HCT116 (cell line): ENCODE measurements around the gene TTC12. TPM values are rescaled to one million over a fixed set of nuclear protein-coding genes. Genes with fewer than 3 reads are reported as not detected.

ENCODE experiments used
- ATAC-seq: fragments of 200-7000 bp; cut with Tn5 transposase; 2 replicates; pipeline ENCODE4 v1.9.1; 2020; ENCODE audit warnings: mild to moderate bottlenecking, moderate library complexity
- BruUV-seq: library from RNA; stranded (reverse); fragments of 400-500 nt; replicated peaks from 2 replicates; lab custom pipeline; 2021; lab: Mats Ljungman, UMichigan
- CTCF ChIA-PET: fragments of 300-600 bp; sonication (Branson Sonifier 250); formaldehyde crosslinking; loops from one replicate; lab custom pipeline; 2021; ENCODE audit warnings: antibody characterized with exemption; lab: Charles Lee
- POLR2A ChIA-PET: fragments of 300-600, 350-600 bp; sonication (Branson Sonifier 250); formaldehyde crosslinking; loops from one replicate; lab custom pipeline; 2021; ENCODE audit warnings: antibody characterized with exemption; lab: Charles Lee
- RAD21 ChIA-PET, 2 experiments: fragments of 300-600 bp; sonication (Branson Sonifier 250); formaldehyde crosslinking; loops; one replicate each; lab custom pipeline; 2023; ENCODE audit warnings: low total read pairs in 2 of 2; ENCODE audit not compliant: uncharacterized antibody in 2 of 2, unreplicated experiment in 2 of 2, low non-redundant PET in 1 of 2; lab: Charles Lee
- DNase-seq: peaks from one replicate; pipeline ENCODE4 v3.0.0-alpha.2; 2010; ENCODE audit warnings: low read depth, low spot score
- H2AFZ ChIP-seq: fragments of 200-600 bp; shearing (Covaris generic), sonication (generic); 2 replicates; pipeline ENCODE4 v1.6.1; 2017; ENCODE audit warnings: low read depth, mixed run types, mixed read lengths, antibody characterized with exemption, low read length; ENCODE audit not compliant: poor library complexity, severe bottlenecking
- H3K27ac ChIP-seq: 2 replicates; pipeline ENCODE4 v1.5.1; 2012; ENCODE audit warnings: low read depth, low read length
- H3K27me3 ChIP-seq: fragments of 200-600 bp; sonication (generic); 2 replicates; pipeline ENCODE4 v1.6.1; 2016; ENCODE audit warnings: mixed run types, low read length, mixed read lengths; ENCODE audit not compliant: insufficient read depth
- H3K36me3 ChIP-seq, 2 experiments: fragments of 200-500 bp in 1 of 2; fragments of 200-600 bp in 1 of 2; sonication (Bioruptor generic) in 1 of 2; sonication (generic) in 1 of 2; 2 replicates each; pipeline versions ENCODE4 v1.5.1 to v1.6.1; 2014 to 2016; ENCODE audit warnings: low read length in 2 of 2, inconsistent platforms in 1 of 2, mixed read lengths in 1 of 2, mixed run types in 1 of 2; ENCODE audit not compliant: insufficient read depth in 2 of 2, control insufficient read depth in 1 of 2
- H3K4me1 ChIP-seq, 2 experiments: fragments of 200-600 bp in 1 of 2; sonication (generic) in 1 of 2; 2 replicates each; pipeline versions ENCODE4 v1.5.1 to v1.6.1; 2012 to 2017; ENCODE audit warnings: low read length in 2 of 2, inconsistent platforms in 1 of 2, mild to moderate bottlenecking in 1 of 2, mixed read lengths in 1 of 2, mixed run types in 1 of 2, moderate library complexity in 1 of 2; ENCODE audit not compliant: insufficient read depth in 2 of 2, control insufficient read depth in 1 of 2
- H3K4me2 ChIP-seq: fragments of 200-600 bp; sonication (generic); 2 replicates; pipeline ENCODE4 v1.6.1; 2017; ENCODE audit warnings: mixed run types, low read length, mixed read lengths
- H3K4me3 ChIP-seq, 2 experiments: fragments of 200-600 bp in 1 of 2; sonication (generic) in 1 of 2; replicated peaks in 1 of 2; 2 replicates each; pipeline ENCODE4 v1.5.1; 2011 to 2016; ENCODE audit warnings: low read length in 2 of 2, control low read depth in 1 of 2, low read depth in 1 of 2, mild to moderate bottlenecking in 1 of 2, mixed read lengths in 1 of 2, mixed run types in 1 of 2
- H3K79me2 ChIP-seq: fragments of 200-600 bp; sonication (generic); 2 replicates; pipeline ENCODE4 v1.6.1; 2017; ENCODE audit warnings: mild to moderate bottlenecking, mixed run types, low read length, moderate library complexity, mixed read lengths; ENCODE audit not compliant: insufficient read depth
- H3K9ac ChIP-seq: fragments of 200-600 bp; sonication (generic); 2 replicates; pipeline ENCODE4 v1.6.1; 2016; ENCODE audit warnings: low read length, mixed read lengths
- H3K9me2 ChIP-seq: fragments of 200-600 bp; sonication (generic), shearing (Covaris generic); 2 replicates; pipeline ENCODE4 v1.6.1; 2017; ENCODE audit warnings: mixed run types, mild to moderate bottlenecking, moderate library complexity; ENCODE audit not compliant: insufficient read depth
- H3K9me3 ChIP-seq, 2 experiments: fragments of 200-500 bp in 1 of 2; fragments of 200-600 bp in 1 of 2; sonication (Bioruptor generic) in 1 of 2; sonication (generic) in 1 of 2; 2 replicates each; pipeline ENCODE4 v1.6.1; 2014 to 2017; ENCODE audit warnings: low read length in 2 of 2, mixed read lengths in 2 of 2, inconsistent platforms in 1 of 2, low read depth in 1 of 2, mild to moderate bottlenecking in 1 of 2, mixed run types in 1 of 2, moderate library complexity in 1 of 2; ENCODE audit not compliant: control insufficient read depth in 1 of 2, insufficient read depth in 1 of 2
- H4K20me1 ChIP-seq: fragments of 200-600 bp; sonication (generic), shearing (Covaris generic); 2 replicates; pipeline ENCODE4 v1.6.1; 2017; ENCODE audit warnings: mixed run types, mild to moderate bottlenecking, moderate library complexity; ENCODE audit not compliant: insufficient read depth
- CBX3 ChIP-seq: IDR thresholded peaks from 2 replicates; pipeline ENCODE4 v1.6.1; 2012; ENCODE audit warnings: low read depth
- EGR1 ChIP-seq: IDR thresholded peaks from 2 replicates; pipeline ENCODE4 v1.6.1; 2012; ENCODE audit warnings: low read depth
- ELF1 ChIP-seq: IDR thresholded peaks from 2 replicates; pipeline ENCODE4 v1.6.1; 2012; ENCODE audit warnings: low read depth, borderline replicate concordance
- EZH2 ChIP-seq: fragments of 200-600 bp; sonication (generic); IDR thresholded peaks from 2 replicates; pipeline ENCODE4 v1.6.1; 2017; ENCODE audit warnings: antibody characterized with exemption, mixed run types
- FOSL1 ChIP-seq: IDR thresholded peaks from 2 replicates; pipeline ENCODE4 v1.6.1; 2012; ENCODE audit warnings: low read depth
- POLR2AphosphoS5 ChIP-seq: IDR thresholded peaks from 2 replicates; pipeline ENCODE4 v1.6.1; 2011; ENCODE audit warnings: mild to moderate bottlenecking, low read depth, low read length, moderate library complexity
- RAD21 ChIP-seq: IDR thresholded peaks from 2 replicates; pipeline ENCODE4 v1.6.1; 2012; ENCODE audit warnings: low read depth, mild to moderate bottlenecking
- SIN3A ChIP-seq: IDR thresholded peaks from 2 replicates; pipeline ENCODE4 v1.6.1; 2012; ENCODE audit warnings: low read depth
- SRF ChIP-seq: IDR thresholded peaks from 2 replicates; pipeline ENCODE4 v1.6.1; 2012; ENCODE audit warnings: low read depth
- YY1 ChIP-seq: IDR thresholded peaks from 2 replicates; pipeline ENCODE4 v1.6.1; 2011; ENCODE audit warnings: low read length, low read depth, moderate library complexity, mild to moderate bottlenecking; ENCODE audit not compliant: insufficient replicate concordance; ENCODE audit errors: extremely low read depth
- ZNF274 ChIP-seq: fragments of 200-500 bp; sonication (Bioruptor generic); IDR thresholded peaks from 2 replicates; pipeline ENCODE4 v1.6.1; 2014; ENCODE audit warnings: mild to moderate bottlenecking, low read depth, low read length, inconsistent platforms
- intact Hi-C: fragments of 100-400 bp; cut with micrococcal nuclease; formaldehyde crosslinking; loops from 2 replicates; pipeline ENCODE4 v1.10.0; 2022
- total RNA-seq: library from RNA; stranded (reverse); gene quantifications from one replicate; pipeline ENCODE4 v1.2.1, GENCODE V29; 2021; ENCODE audit not compliant: unreplicated experiment
- TF ChIP-seq, protein P1 (sequence below): IDR thresholded peaks from 2 replicates; pipeline ENCODE4 v1.6.1; 2012

The TTC12 gene
- total RNA-seq, 1 experiment from 2014 or later, result 12.6 TPM

DNA sequence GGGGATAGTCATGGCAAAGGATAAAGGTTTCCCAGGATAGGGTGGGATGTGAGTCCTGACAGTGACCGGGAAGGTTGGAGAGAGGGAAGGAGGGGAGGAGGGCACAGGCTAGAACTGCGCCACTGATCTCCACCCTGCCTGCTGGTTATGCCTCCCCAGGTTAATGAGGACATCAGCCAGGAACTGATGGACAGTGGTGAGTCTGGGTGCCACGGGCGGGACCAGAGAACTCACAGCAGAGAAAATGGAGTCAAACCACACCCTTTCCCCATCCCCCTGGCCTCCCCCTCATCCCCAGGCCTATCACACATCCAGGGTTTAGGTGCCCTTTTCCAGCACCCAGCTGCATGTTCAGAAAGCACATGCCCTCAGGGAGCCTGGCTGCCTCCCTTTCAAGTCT, 83.4 kb downstream of the TTC12 start:
- no peak for DNase-seq
- no peak overlapping the region for H3K9ac ChIP-seq
- H3K4me1 ChIP-seq, result peaks cover 4 to 7% of the 10 kb centered on the region in 2 experiments; a peak in 2 of 4 replicates
- ChIA-PET POLR2A (no interaction called here), RAD21 (no interaction called here), CTCF (no interaction called here)
- H3K4me2 ChIP-seq, result no peak overlapping the region
- ATAC-seq, result no peak
- BruUV-seq, result no TSS peak
- TF ChIP-seq RAD21 (no peak), EZH2 (no peak), ELF1 (no peak), ZNF274 (no peak), CBX3 (no peak)
- no peaks in the 10 kb centered on the region for H3K79me2 ChIP-seq
- peaks cover 7% of the 10 kb centered on the region; the same call in 1 of the 2 replicates for H3K27me3 ChIP-seq
- no peaks in the 10 kb centered on the region for H3K9me2 ChIP-seq
- H3K9me3 ChIP-seq, result no peaks in the 10 kb centered on the region
- H3K4me3 ChIP-seq, result no peak overlapping the region
- H2AFZ ChIP-seq, result no peak overlapping the region
- no peaks in the 10 kb centered on the region for H4K20me1 ChIP-seq
- no peaks in the 10 kb centered on the region for H3K36me3 ChIP-seq
- no peak overlapping the region for H3K27ac ChIP-seq
- intact Hi-C loops, result no loop called here

DNA sequence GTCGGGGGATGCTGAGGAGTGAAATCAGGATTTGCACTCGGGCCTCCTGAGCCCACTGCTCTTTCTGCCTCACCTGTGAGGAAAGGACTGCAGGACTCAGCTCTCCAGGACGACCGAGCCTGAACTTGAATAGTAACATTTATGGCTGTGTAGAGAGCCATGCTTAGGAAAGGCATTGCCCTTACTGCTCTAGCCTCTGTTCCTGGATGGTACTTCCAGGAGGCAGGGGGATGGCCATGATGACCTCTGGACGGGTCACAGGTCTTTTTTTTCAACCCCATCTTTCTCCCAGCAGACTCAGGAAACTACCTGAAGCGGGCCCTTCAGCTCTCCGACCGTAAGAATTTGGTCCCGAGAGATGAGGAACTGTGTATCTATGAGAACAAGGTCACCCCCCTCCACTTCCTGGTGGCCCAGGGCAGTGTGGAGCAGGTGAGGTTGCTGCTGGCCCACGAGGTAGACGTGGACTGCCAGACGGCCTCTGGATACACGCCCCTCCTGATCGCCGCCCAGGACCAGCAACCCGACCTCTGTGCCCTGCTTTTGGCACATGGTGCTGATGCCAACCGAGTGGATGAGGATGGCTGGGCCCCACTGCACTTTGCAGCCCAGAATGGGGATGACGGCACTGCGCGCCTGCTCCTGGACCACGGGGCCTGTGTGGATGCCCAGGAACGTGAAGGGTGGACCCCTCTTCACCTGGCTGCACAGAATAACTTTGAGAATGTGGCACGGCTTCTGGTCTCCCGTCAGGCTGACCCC, 84.5 kb downstream of the TTC12 start:
- intact Hi-C loops, result no loop called here
- no peak overlapping the region for H3K4me2 ChIP-seq
- DNase-seq (no peak), ATAC-seq (no peak)
- no peaks in the 10 kb centered on the region for H3K36me3 ChIP-seq
- H4K20me1 ChIP-seq, result no peaks in the 10 kb centered on the region
- no peaks in the 10 kb centered on the region for H3K9me2 ChIP-seq
- H2AFZ ChIP-seq, result no peak overlapping the region
- no peak overlapping the region for H3K9ac ChIP-seq
- RAD21 ChIA-PET, result no interaction called here
- no peak overlapping the region for H3K4me3 ChIP-seq
- CTCF ChIA-PET, result no interaction called here
- H3K4me1 ChIP-seq, result peaks cover 4 to 7% of the 10 kb centered on the region in 2 experiments; a peak in 2 of 4 replicates
- TF ChIP-seq, protein P1, sequence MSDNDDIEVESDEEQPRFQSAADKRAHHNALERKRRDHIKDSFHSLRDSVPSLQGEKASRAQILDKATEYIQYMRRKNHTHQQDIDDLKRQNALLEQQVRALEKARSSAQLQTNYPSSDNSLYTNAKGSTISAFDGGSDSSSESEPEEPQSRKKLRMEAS, result no peak
- no peak for TF ChIP-seq SIN3A
- no peak for TF ChIP-seq FOSL1
- TF ChIP-seq RAD21, result no peak
- TF ChIP-seq YY1, result no peak
- no peak for TF ChIP-seq POLR2AphosphoS5
- no peak for TF ChIP-seq SRF
- TF ChIP-seq EGR1, result no peak
- H3K79me2 ChIP-seq, result no peaks in the 10 kb centered on the region
- POLR2A ChIA-PET, result no interaction called here
- no TSS peak for BruUV-seq
- H3K27me3 ChIP-seq, result 0 out of 2 replicates have a peak, but pooled peaks cover 2% of the 10 kb centered on the region
- no peak overlapping the region for H3K27ac ChIP-seq
- H3K9me3 ChIP-seq, result no peaks in the 10 kb centered on the region
